ENCODE data around the gene FBXO48.

Gene FBXO48

GRCh38 chr2:68466361-68466777 lies 725 bp downstream of the FBXO48 start:
- Histone ChIP-seq H3K9me3 (ENCODE audit: low read length) (no peaks in the 10 kb centered on the region), H3K9ac (ENCODE audit: low read length) (peak overlapping the region; percentile 74), H4K20me1 (ENCODE audit: insufficient read depth, low read length) (no peaks in the 10 kb centered on the region), H3K9me2 (ENCODE audit: low read depth, low read length) (no peaks in the 10 kb centered on the region), H3K79me2 (ENCODE audit: insufficient read depth, low read length) (no peaks in the 10 kb centered on the region), H3K27me3 (ENCODE audit: insufficient read depth, low read length) (no peaks in the 10 kb centered on the region), H3K4me3 (ENCODE audit: low read depth, low read length, poor library complexity, severe bottlenecking) (peak overlapping the region; percentile 81), H3K27ac (ENCODE audit: low read depth, low read length, poor library complexity, severe bottlenecking) (peak overlapping the region; percentile 41), H2AFZ (ENCODE audit: low read length) (no peak overlapping the region), H3K4me2 (ENCODE audit: low read length) (peak overlapping the region; percentile 72), H3K4me1 (ENCODE audit: insufficient read depth, low read length, severe bottlenecking) (peaks cover 34% of the 10 kb centered on the region), H3F3A (ENCODE audit: insufficient read depth, low read length) (no peaks in the 10 kb centered on the region), H3K36me3 (ENCODE audit: insufficient read depth, low read length) (no peaks in the 10 kb centered on the region)
- no peak for TF ChIP-seq EZH2 (IDR thresholded peaks at IDR 0.05; ENCODE audit: borderline replicate concordance, low read length)

GRCh38 chr2:68465081-68465916 lies 1.8 kb downstream of the FBXO48 start:
- H3K27ac ChIP-seq (ENCODE audit: low read depth, low read length, poor library complexity, severe bottlenecking) = peak overlapping the region; percentile 41
- no peak overlapping the region for H3K4me3 ChIP-seq (ENCODE audit: low read depth, low read length, poor library complexity, severe bottlenecking)
- no peaks in the 10 kb centered on the region for H3K27me3 ChIP-seq (ENCODE audit: insufficient read depth, low read length)
- H3K36me3 ChIP-seq (ENCODE audit: insufficient read depth, low read length) = no peaks in the 10 kb centered on the region
- H3K4me2 ChIP-seq (ENCODE audit: low read length) = no peak overlapping the region
- H3K9me2 ChIP-seq (ENCODE audit: low read depth, low read length) = no peaks in the 10 kb centered on the region
- no peak overlapping the region for H3K9ac ChIP-seq (ENCODE audit: low read length)
- H3K9me3 ChIP-seq (ENCODE audit: low read length) = no peaks in the 10 kb centered on the region
- H2AFZ ChIP-seq (ENCODE audit: low read length) = no peak overlapping the region
- no peak for TF ChIP-seq EZH2 (IDR thresholded peaks at IDR 0.05; ENCODE audit: borderline replicate concordance, low read length)
- no peak for TF ChIP-seq CTCF (IDR thresholded peaks at IDR 0.05; ENCODE audit: low read length)
- peaks cover 34% of the 10 kb centered on the region for H3K4me1 ChIP-seq (ENCODE audit: insufficient read depth, low read length, severe bottlenecking)
- no peaks in the 10 kb centered on the region for H4K20me1 ChIP-seq (ENCODE audit: insufficient read depth, low read length)
- H3F3A ChIP-seq (ENCODE audit: insufficient read depth, low read length) = no peaks in the 10 kb centered on the region
- H3K79me2 ChIP-seq (ENCODE audit: insufficient read depth, low read length) = no peaks in the 10 kb centered on the region

- no peaks in the 10 kb centered on the region for H3K9me3 ChIP-seq (ENCODE audit: low read length)
- H3K9ac ChIP-seq (ENCODE audit: low read length) = no peak overlapping the region
- no peaks in the 10 kb centered on the region for H4K20me1 ChIP-seq (ENCODE audit: insufficient read depth, low read length)
- H3K4me3 ChIP-seq (ENCODE audit: low read depth, low read length, poor library complexity, severe bottlenecking) = no peak overlapping the region
- H3K79me2 ChIP-seq (ENCODE audit: insufficient read depth, low read length) = no peaks in the 10 kb centered on the region
- no peaks in the 10 kb centered on the region for H3K27me3 ChIP-seq (ENCODE audit: insufficient read depth, low read length)
- no peak overlapping the region for H2AFZ ChIP-seq (ENCODE audit: low read length)
- no peak overlapping the region for H3K27ac ChIP-seq (ENCODE audit: low read depth, low read length, poor library complexity, severe bottlenecking)
- H3K9me2 ChIP-seq (ENCODE audit: low read depth, low read length) = no peaks in the 10 kb centered on the region
- no peaks in the 10 kb centered on the region for H3F3A ChIP-seq (ENCODE audit: insufficient read depth, low read length)
- H3K4me2 ChIP-seq (ENCODE audit: low read length) = no peak overlapping the region
- no peaks in the 10 kb centered on the region for H3K36me3 ChIP-seq (ENCODE audit: insufficient read depth, low read length)
- H3K4me1 ChIP-seq (ENCODE audit: insufficient read depth, low read length, severe bottlenecking) = peaks cover 34% of the 10 kb centered on the region
- TF ChIP-seq EZH2 (IDR thresholded peaks at IDR 0.05; ENCODE audit: borderline replicate concordance, low read length) (no peak), CTCF (IDR thresholded peaks at IDR 0.05; ENCODE audit: low read length) (no peak)
These were observed 2.4 kb downstream of the FBXO48 start for GRCh38 chr2:68464651-68465050.
